HepG2 (cell line): ENCODE data around the gene IFNA6. TPM values are rescaled to one million over a fixed set of nuclear protein-coding genes. Genes with fewer than 3 reads are reported as not detected.

Experiments used
- BHLHE40 ChIP-seq: IDR thresholded peaks from 2 replicates; pipeline ENCODE4 v1.6.1; 2011; ENCODE audit warnings: low read length, improper control_type of control experiment
- FOXJ3 ChIP-seq: sonication (generic); formaldehyde crosslinking; IDR thresholded peaks from 2 replicates; pipeline ENCODE4 v1.4.0; 2020; ENCODE audit warnings: missing genetic modification reagents, mild to moderate bottlenecking, borderline replicate concordance
- FOXO1 ChIP-seq: sonication (generic); formaldehyde crosslinking; IDR thresholded peaks from 2 replicates; pipeline ENCODE4 v1.4.0; 2020; ENCODE audit warnings: missing genetic modification reagents
- NCOA2 ChIP-seq: sonication (generic); formaldehyde crosslinking; IDR thresholded peaks from 2 replicates; pipeline ENCODE4 v1.8.0; 2022; ENCODE audit warnings: inconsistent platforms
- ONECUT2 ChIP-seq: sonication (generic); formaldehyde crosslinking; IDR thresholded peaks from 2 replicates; pipeline ENCODE4 v1.4.0; 2020; ENCODE audit warnings: missing genetic modification reagents
- REPIN1 ChIP-seq: sonication (generic); formaldehyde crosslinking; IDR thresholded peaks from 2 replicates; pipeline ENCODE4 v1.8.0; 2022; ENCODE audit warnings: missing genetic modification reagents, low read depth, mild to moderate bottlenecking, borderline replicate concordance
- SP140L ChIP-seq: sonication (generic); formaldehyde crosslinking; IDR thresholded peaks from 2 replicates; pipeline ENCODE4 v1.4.0; 2020; ENCODE audit warnings: missing genetic modification reagents, borderline replicate concordance
- TARDBP ChIP-seq: sonication (generic); formaldehyde crosslinking; IDR thresholded peaks from 2 replicates; pipeline ENCODE4 v1.8.0; 2022; ENCODE audit warnings: mild to moderate bottlenecking, missing genetic modification reagents
- TCF12 ChIP-seq, 2 experiments: fragments of 450-650 bp in 1 of 2; sonication (generic) in 1 of 2; formaldehyde crosslinking in 1 of 2; IDR thresholded peaks; 2 replicates each; pipeline versions ENCODE4 v1.6.1 to v1.8.0; 2017 to 2022; ENCODE audit warnings: antibody characterized with exemption in 1 of 2, mild to moderate bottlenecking in 1 of 2, missing genetic modification reagents in 1 of 2, moderate library complexity in 1 of 2
- ZBTB20 ChIP-seq: sonication (generic); formaldehyde crosslinking; IDR thresholded peaks from 2 replicates; pipeline ENCODE4 v1.8.1; 2023; ENCODE audit warnings: missing genetic modification reagents, low read depth, mild to moderate bottlenecking, borderline replicate concordance
- ZBTB8A ChIP-seq: sonication (generic); formaldehyde crosslinking; IDR thresholded peaks from 2 replicates; pipeline ENCODE4 v1.4.0; 2020; ENCODE audit warnings: mild to moderate bottlenecking, low read depth, missing genetic modification reagents, borderline replicate concordance
- ZNF326 ChIP-seq: sonication (generic); formaldehyde crosslinking; IDR thresholded peaks from 2 replicates; pipeline ENCODE4 v1.4.0; 2020; ENCODE audit warnings: missing genetic modification reagents, borderline replicate concordance
- ZNF44 ChIP-seq: sonication (generic); formaldehyde crosslinking; IDR thresholded peaks from 2 replicates; pipeline ENCODE4 v1.5.1; 2020; ENCODE audit warnings: mild to moderate bottlenecking, missing genetic modification reagents
- ZNF558 ChIP-seq: sonication (generic); formaldehyde crosslinking; IDR thresholded peaks from 2 replicates; pipeline ENCODE4 v1.9.0; 2022; ENCODE audit warnings: mild to moderate bottlenecking, missing genetic modification reagents, borderline replicate concordance
- ZNF605 ChIP-seq: sonication (generic); formaldehyde crosslinking; IDR thresholded peaks from 2 replicates; pipeline ENCODE4 v1.8.0; 2022; ENCODE audit warnings: mild to moderate bottlenecking, missing genetic modification reagents
- polyA plus RNA-seq, 8 experiments: library from polyadenylated mRNA; depleted of rRNA in 3 of 8; stranded (reverse) in 7 of 8; unstranded in 1 of 8; fragments of >200 nt; fragmentation: Illumina TruSeq in 4 of 8; extraction: Trizol in 4 of 8; gene quantifications; 2 replicates each; pipeline versions ENCODE4 v1.2.1 to v1.2.3, GENCODE V29; 2011 to 2016; ENCODE audit warnings: low read depth in 4 of 8, missing spikeins in 1 of 8, mixed read lengths in 1 of 8; ENCODE audit not compliant: insufficient read depth in 1 of 8
- total RNA-seq, 5 experiments: library from RNA; depleted of rRNA; stranded (reverse); fragments of >200 nt; fragmentation: Illumina TruSeq; extraction: Trizol; gene quantifications; 2 replicates each; pipeline ENCODE4 v1.2.3, GENCODE V29; 2016; ENCODE audit warnings: low read depth in 1 of 5
- TF ChIP-seq, protein P1 (sequence below): sonication (generic); formaldehyde crosslinking; IDR thresholded peaks from 2 replicates; pipeline ENCODE4 v1.9.0; 2021; ENCODE audit warnings: missing genetic modification reagents, borderline replicate concordance
- TF ChIP-seq, protein P2 (sequence below): sonication (generic); formaldehyde crosslinking; IDR thresholded peaks from 2 replicates; pipeline ENCODE4 v1.5.0; 2020; ENCODE audit warnings: mild to moderate bottlenecking, missing genetic modification reagents
- TF ChIP-seq, protein P3 (sequence below), 2 experiments: sonication (generic) in 1 of 2; formaldehyde crosslinking in 1 of 2; IDR thresholded peaks; 2 replicates each; pipeline versions ENCODE4 v1.5.1 to v1.6.1; 2011 to 2020; ENCODE audit warnings: borderline replicate concordance in 1 of 2, low read depth in 1 of 2, low read length in 1 of 2, mild to moderate bottlenecking in 1 of 2, missing genetic modification reagents in 1 of 2, moderate library complexity in 1 of 2
- TF ChIP-seq, protein P4 (sequence below): sonication (generic); formaldehyde crosslinking; IDR thresholded peaks from 2 replicates; pipeline ENCODE4 v1.4.0; 2020; ENCODE audit warnings: missing genetic modification reagents, borderline replicate concordance

Gene IFNA6
- total and polyA plus RNA-seq, 2 of the 13 experiments (the other 11 are each of a cell fraction or from before 2014, with no cell fraction given): not detected

DNA sequence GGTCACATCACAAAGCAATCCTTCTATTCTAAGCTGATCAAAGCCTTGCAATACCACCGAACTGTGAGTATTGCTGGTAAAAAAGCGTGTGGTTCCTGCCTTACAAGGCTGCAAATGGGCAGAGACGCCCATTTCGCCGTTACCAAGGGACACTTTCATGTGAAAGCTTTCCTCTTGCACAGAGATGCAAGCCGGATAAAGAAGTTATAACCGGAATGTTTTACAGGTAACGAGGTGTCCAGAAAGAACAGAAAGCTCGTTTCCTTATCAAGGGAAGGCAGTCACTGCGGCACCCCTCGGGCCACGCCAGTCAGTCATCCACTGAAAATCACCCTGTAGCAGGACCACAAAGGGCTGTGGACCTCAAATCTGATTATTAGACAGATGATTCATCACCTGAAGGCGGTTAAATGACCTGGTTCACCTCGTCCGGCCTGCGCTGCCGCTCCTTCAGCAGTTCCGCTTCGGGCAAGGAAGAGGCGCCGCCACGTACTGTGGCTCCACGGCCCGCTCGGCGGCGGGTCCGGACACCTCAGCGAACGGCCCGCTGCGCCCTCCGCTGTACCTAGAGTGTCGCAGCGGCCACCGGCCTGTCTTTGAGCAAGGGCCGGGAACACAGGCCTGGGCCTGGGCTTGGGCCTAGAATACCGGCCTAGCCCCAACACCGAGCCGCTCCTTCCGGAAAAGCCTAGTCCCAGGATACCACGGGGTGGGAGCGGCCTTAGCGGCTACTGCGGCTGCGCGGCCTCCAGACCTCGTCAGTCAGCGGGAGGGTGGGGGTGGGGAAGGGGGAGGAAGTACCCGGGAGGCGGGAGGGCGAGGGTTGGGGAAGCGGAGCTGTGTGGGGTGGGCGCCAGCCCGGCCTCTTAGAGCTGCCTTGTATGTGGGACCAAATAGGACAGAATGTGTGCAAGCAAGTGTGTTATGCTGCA lies 15.7 kb downstream of the IFNA6 start, which contains the start of gene KLHL9 (continued):
- no peak for TF ChIP-seq TCF12 (IDR thresholded peaks at IDR 0.05)
- TF ChIP-seq TCF12 (CRISPR knock-in tag; IDR thresholded peaks at IDR 0.05): no peak
- peak; percentile 74 for TF ChIP-seq ZNF605 (CRISPR knock-in tag)
- peak; percentile 91; the same call in 1 of the 2 replicates for TF ChIP-seq ZNF558
- no peak for TF ChIP-seq ZBTB8A
- TF ChIP-seq TARDBP (CRISPR knock-in tag): no peak
- TF ChIP-seq, protein P1, sequence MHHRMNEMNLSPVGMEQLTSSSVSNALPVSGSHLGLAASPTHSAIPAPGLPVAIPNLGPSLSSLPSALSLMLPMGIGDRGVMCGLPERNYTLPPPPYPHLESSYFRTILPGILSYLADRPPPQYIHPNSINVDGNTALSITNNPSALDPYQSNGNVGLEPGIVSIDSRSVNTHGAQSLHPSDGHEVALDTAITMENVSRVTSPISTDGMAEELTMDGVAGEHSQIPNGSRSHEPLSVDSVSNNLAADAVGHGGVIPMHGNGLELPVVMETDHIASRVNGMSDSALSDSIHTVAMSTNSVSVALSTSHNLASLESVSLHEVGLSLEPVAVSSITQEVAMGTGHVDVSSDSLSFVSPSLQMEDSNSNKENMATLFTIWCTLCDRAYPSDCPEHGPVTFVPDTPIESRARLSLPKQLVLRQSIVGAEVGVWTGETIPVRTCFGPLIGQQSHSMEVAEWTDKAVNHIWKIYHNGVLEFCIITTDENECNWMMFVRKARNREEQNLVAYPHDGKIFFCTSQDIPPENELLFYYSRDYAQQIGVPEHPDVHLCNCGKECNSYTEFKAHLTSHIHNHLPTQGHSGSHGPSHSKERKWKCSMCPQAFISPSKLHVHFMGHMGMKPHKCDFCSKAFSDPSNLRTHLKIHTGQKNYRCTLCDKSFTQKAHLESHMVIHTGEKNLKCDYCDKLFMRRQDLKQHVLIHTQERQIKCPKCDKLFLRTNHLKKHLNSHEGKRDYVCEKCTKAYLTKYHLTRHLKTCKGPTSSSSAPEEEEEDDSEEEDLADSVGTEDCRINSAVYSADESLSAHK (CRISPR knock-in tag): no peak
- TF ChIP-seq, protein P2, sequence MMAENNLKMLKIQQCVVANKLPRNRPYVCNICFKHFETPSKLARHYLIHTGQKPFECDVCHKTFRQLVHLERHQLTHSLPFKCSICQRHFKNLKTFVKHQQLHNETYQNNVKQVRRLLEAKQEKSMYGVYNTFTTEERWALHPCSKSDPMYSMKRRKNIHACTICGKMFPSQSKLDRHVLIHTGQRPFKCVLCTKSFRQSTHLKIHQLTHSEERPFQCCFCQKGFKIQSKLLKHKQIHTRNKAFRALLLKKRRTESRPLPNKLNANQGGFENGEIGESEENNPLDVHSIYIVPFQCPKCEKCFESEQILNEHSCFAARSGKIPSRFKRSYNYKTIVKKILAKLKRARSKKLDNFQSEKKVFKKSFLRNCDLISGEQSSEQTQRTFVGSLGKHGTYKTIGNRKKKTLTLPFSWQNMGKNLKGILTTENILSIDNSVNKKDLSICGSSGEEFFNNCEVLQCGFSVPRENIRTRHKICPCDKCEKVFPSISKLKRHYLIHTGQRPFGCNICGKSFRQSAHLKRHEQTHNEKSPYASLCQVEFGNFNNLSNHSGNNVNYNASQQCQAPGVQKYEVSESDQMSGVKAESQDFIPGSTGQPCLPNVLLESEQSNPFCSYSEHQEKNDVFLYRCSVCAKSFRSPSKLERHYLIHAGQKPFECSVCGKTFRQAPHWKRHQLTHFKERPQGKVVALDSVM: no peak
- peak; percentile 43; the same call in 1 of the 2 replicates for TF ChIP-seq NCOA2 (CRISPR knock-in tag)
- TF ChIP-seq FOXO1 (CRISPR knock-in tag): peak; percentile 30
- TF ChIP-seq ZNF44 (CRISPR knock-in tag): 0 out of 2 replicates have a peak, but pooled peaks have one; percentile 55
- peak; percentile 58; the same call in 1 of the 2 replicates for TF ChIP-seq SP140L (CRISPR knock-in tag)
- peak; percentile 49; the same call in 1 of the 2 replicates for TF ChIP-seq FOXJ3 (CRISPR knock-in tag)
- no peak for TF ChIP-seq REPIN1 (CRISPR knock-in tag)
- TF ChIP-seq, protein P3, sequence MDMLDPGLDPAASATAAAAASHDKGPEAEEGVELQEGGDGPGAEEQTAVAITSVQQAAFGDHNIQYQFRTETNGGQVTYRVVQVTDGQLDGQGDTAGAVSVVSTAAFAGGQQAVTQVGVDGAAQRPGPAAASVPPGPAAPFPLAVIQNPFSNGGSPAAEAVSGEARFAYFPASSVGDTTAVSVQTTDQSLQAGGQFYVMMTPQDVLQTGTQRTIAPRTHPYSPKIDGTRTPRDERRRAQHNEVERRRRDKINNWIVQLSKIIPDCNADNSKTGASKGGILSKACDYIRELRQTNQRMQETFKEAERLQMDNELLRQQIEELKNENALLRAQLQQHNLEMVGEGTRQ (IDR thresholded peaks at IDR 0.05; ENCODE audit: low read depth, low read length): no peak
- TF ChIP-seq, protein P3 (CRISPR knock-in tag; IDR thresholded peaks at IDR 0.05; ENCODE audit: borderline replicate concordance): no peak
- peak; percentile 58; the same call in 1 of the 2 replicates for TF ChIP-seq ZBTB20
- TF ChIP-seq, protein P4, sequence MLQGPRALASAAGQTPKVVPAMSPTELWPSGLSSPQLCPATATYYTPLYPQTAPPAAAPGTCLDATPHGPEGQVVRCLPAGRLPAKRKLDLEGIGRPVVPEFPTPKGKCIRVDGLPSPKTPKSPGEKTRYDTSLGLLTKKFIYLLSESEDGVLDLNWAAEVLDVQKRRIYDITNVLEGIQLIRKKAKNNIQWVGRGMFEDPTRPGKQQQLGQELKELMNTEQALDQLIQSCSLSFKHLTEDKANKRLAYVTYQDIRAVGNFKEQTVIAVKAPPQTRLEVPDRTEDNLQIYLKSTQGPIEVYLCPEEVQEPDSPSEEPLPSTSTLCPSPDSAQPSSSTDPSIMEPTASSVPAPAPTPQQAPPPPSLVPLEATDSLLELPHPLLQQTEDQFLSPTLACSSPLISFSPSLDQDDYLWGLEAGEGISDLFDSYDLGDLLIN (CRISPR knock-in tag): 0 out of 2 replicates have a peak, but pooled peaks have one; percentile 51
- TF ChIP-seq BHLHE40: no peak
- TF ChIP-seq ZNF326: no peak
- no peak for TF ChIP-seq ONECUT2
